ENCODE data around the gene TTC12. TPM values are rescaled to one million over a fixed set of nuclear protein-coding genes. Genes with fewer than 3 reads are reported as not detected.

Gene TTC12, protein sequence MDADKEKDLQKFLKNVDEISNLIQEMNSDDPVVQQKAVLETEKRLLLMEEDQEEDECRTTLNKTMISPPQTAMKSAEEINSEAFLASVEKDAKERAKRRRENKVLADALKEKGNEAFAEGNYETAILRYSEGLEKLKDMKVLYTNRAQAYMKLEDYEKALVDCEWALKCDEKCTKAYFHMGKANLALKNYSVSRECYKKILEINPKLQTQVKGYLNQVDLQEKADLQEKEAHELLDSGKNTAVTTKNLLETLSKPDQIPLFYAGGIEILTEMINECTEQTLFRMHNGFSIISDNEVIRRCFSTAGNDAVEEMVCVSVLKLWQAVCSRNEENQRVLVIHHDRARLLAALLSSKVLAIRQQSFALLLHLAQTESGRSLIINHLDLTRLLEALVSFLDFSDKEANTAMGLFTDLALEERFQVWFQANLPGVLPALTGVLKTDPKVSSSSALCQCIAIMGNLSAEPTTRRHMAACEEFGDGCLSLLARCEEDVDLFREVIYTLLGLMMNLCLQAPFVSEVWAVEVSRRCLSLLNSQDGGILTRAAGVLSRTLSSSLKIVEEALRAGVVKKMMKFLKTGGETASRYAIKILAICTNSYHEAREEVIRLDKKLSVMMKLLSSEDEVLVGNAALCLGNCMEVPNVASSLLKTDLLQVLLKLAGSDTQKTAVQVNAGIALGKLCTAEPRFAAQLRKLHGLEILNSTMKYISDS
- 6.4 and 13.7 TPM in 2 replicates for total RNA-seq

DNA sequence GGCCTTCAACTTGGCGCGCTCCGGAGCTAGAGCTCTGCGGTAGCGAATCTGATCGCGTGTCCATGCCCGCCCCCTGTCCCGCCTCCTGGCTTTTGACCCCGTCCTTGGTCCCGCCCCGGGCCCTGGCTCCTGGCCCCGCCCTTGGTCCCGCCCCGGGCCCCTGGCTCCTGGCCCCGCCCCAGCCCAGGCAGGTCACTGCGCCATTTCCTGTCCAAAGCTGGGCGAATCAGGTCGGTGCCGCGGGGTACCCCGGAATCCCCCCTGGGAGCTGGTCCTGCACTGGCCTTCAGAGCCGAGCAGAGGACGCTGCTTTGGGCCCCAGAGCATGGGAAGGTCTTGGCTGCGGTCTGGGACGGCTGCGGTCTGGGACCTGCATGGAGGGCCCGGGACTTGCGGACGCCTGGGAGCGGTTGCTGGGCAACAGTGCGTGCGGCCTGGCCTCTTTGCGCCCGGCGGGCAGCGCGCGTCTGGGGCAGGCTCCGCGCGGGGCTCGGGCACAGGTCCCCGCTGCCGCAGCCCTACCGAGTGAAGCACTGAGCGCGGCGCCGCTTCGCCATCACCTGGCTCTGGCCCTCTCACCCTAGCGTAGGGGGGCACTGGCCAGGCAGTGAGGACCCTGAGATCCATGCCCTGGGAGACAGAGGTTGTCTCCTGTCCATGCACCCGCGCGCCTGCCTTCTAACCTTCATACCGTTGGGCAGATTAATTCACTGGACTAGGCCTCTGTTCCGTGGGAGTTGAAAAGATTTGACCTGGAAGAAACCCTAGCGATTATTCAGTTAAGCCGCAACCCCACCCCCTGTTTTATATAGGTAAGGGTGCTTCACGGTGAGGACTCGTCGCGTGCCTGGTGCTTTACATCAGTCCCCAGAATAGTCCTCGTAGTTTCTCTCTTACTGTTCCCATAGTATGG lies at the start of gene TTC12:
TSS of gene TTC12 (plus strand) at position 195 of the 913 bp plus-strand sequence. CDS start 1,675 bp downstream, outside the sequence.

GRCh38 chr11:113387605-113388211 lies 73.3 kb downstream of the TTC12 start, which contains the start of gene ANKK1:
Gene ANKK1, plus strand, starts transcription at chr11:113387779. Its CDS starts 106 bp downstream, at chr11:113387885.

Other genes starting within 250 kb of the TTC12 start
- gene ANKK1, start 73.2 kb downstream of the TTC12 start, total RNA-seq: 0.13 TPM in 1 of 2 replicates, not detected in the other
- 0.63 TPM in 1 of 2 replicates, not detected in the other for gene DRD2, start 160.8 kb downstream of the TTC12 start, total RNA-seq